Stimulated activated CD8-positive, alpha-beta memory T cell treated with anti-CD3 and anti-CD28 coated beads, Interleukin-15, amount 100 ng/mL, for 48 hours (primary cell): ENCODE measurements around the gene MPRIP.

Experiments
- DNase-seq, 2 donors: peaks; one replicate each; pipeline ENCODE4 v3.0.0-alpha.2; 2020; ENCODE audit warnings: low read depth in 2 of 2

Gene MPRIP

GRCh38 chr17:17066021-17066420 lies 23.8 kb downstream of the MPRIP start:
- DNase-seq, result no peak

- DNase-seq, result no peak
These were observed 25.0 kb downstream of the MPRIP start for GRCh38 chr17:17067257-17067656.

- no peak for DNase-seq
These were observed 27.6 kb downstream of the MPRIP start for GRCh38 chr17:17069849-17070248.

GRCh38 chr17:17070931-17071330 lies 28.7 kb downstream of the MPRIP start:
- no peak for DNase-seq

- no peak for DNase-seq
These were observed 29.5 kb downstream of the MPRIP start for GRCh38 chr17:17071531-17072360.

- no peak for DNase-seq
These were observed 30.3 kb downstream of the MPRIP start for GRCh38 chr17:17072546-17072945.

- no peak for DNase-seq
These were observed 30.8 kb downstream of the MPRIP start for GRCh38 chr17:17073030-17073564.

- no peak for DNase-seq
These were observed 31.5 kb downstream of the MPRIP start for GRCh38 chr17:17073581-17074403.

GRCh38 chr17:17075125-17075781 lies 33.0 kb downstream of the MPRIP start:
- no peak for DNase-seq

- no peak for DNase-seq
These were observed 33.8 kb downstream of the MPRIP start for GRCh38 chr17:17076066-17076465.

GRCh38 chr17:17077101-17077500 lies 34.8 kb downstream of the MPRIP start:
- DNase-seq, result no peak

- DNase-seq, result no peak
These were observed 35.8 kb downstream of the MPRIP start for GRCh38 chr17:17077861-17078732.

GRCh38 chr17:17078832-17079231 lies 36.6 kb downstream of the MPRIP start:
- DNase-seq, result no peak

- no peak for DNase-seq
These were observed 37.1 kb downstream of the MPRIP start for GRCh38 chr17:17079336-17079735.

- DNase-seq, result no peak
These were observed 37.5 kb downstream of the MPRIP start for GRCh38 chr17:17079761-17080160.

- no peak for DNase-seq
These were observed 37.9 kb downstream of the MPRIP start for GRCh38 chr17:17080181-17080631.

- no peak for DNase-seq
These were observed 38.5 kb downstream of the MPRIP start for GRCh38 chr17:17080781-17081180.

- no peak for DNase-seq
These were observed 39.2 kb downstream of the MPRIP start for GRCh38 chr17:17081304-17081940.

GRCh38 chr17:17082878-17083277 lies 40.6 kb downstream of the MPRIP start:
- DNase-seq, result no peak

GRCh38 chr17:17084317-17084835 lies 42.1 kb downstream of the MPRIP start:
- DNase-seq, result no peak
